ENCODE data around the gene ROR1.

ROR1 gene

GRCh38 chr1:64229307-64229706 lies 455.5 kb downstream of the ROR1 start:
- DNase-seq (ENCODE audit: low read depth in 2 of 2): no peak
